AG04449 (cell line): ENCODE measurements around the gene C20orf144.

Experiments used
- CTCF ChIA-PET: fragments of 350-600 bp; formaldehyde crosslinking; extraction: SDS; loops from one replicate; lab custom pipeline; 2021; ENCODE audit warnings: antibody characterized with exemption; lab: Yijun Ruan, JAX
- POLR2A ChIA-PET: fragments of 400-600, 350-600 bp; formaldehyde crosslinking; extraction: SDS; loops from one replicate; lab custom pipeline; 2020; ENCODE audit warnings: antibody characterized with exemption, inconsistent platforms; lab: Yijun Ruan, JAX
- DNase-seq: peaks from one replicate; pipeline ENCODE4 v3.0.0-alpha.2; 2010; ENCODE audit warnings: low read depth, low spot score
- H3K4me3 ChIP-seq: 2 replicates; pipeline ENCODE4 v1.5.1; 2011; ENCODE audit warnings: low read depth, mild to moderate bottlenecking, control low read depth, low read length
- TF ChIP-seq, protein P1 (sequence below): IDR thresholded peaks from one replicate; pipeline ENCODE4 v1.5.1; 2011; ENCODE audit warnings: mild to moderate bottlenecking, moderate library complexity, low read length, control low read depth, inconsistent platforms; ENCODE audit not compliant: insufficient read depth; ENCODE audit errors: missing control alignments

Gene C20orf144

DNA sequence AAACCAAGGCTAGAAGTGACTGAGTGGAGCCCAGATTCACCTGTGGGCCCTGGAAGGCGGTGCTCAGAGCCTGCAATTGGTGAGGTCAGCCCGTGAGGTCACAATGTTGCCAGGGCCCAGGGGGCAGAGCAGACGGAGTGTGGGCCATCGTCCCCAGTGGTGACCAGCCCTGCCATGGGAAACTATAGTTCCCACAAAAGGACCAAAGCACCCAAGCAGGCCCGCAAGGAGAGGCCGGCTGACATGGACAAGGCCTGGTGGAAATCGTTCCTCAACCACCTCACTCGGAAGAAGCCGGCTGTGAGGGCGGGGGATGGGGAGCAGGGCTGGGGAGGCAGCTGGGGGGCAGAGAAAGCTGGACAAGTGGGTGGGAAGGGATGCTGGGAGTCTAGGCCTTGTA lies at the start of gene C20orf144:
C20orf144 (plus strand) TSS at position 156 of the 400 bp plus-strand sequence; CDS start at position 175, 19 bp downstream.
- TF ChIP-seq, protein P1, sequence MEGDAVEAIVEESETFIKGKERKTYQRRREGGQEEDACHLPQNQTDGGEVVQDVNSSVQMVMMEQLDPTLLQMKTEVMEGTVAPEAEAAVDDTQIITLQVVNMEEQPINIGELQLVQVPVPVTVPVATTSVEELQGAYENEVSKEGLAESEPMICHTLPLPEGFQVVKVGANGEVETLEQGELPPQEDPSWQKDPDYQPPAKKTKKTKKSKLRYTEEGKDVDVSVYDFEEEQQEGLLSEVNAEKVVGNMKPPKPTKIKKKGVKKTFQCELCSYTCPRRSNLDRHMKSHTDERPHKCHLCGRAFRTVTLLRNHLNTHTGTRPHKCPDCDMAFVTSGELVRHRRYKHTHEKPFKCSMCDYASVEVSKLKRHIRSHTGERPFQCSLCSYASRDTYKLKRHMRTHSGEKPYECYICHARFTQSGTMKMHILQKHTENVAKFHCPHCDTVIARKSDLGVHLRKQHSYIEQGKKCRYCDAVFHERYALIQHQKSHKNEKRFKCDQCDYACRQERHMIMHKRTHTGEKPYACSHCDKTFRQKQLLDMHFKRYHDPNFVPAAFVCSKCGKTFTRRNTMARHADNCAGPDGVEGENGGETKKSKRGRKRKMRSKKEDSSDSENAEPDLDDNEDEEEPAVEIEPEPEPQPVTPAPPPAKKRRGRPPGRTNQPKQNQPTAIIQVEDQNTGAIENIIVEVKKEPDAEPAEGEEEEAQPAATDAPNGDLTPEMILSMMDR: no peak
- DNase-seq: no peak
- ChIA-PET CTCF (interaction anchor here (1.7 to 8.7 kb wide), 2 partner anchors 11 to 205 kb away, joined by 12 to 99 read pairs; no protein-coding TSS in a partner anchor), POLR2A (interaction anchor here (1.4 to 1.8 kb wide), 2 partner anchors 9 to 13 kb away, joined by 4 to 5 read pairs; no protein-coding TSS in a partner anchor)
- peak within 1 kb of the TSS; percentile 72 for H3K4me3 ChIP-seq

DNA sequence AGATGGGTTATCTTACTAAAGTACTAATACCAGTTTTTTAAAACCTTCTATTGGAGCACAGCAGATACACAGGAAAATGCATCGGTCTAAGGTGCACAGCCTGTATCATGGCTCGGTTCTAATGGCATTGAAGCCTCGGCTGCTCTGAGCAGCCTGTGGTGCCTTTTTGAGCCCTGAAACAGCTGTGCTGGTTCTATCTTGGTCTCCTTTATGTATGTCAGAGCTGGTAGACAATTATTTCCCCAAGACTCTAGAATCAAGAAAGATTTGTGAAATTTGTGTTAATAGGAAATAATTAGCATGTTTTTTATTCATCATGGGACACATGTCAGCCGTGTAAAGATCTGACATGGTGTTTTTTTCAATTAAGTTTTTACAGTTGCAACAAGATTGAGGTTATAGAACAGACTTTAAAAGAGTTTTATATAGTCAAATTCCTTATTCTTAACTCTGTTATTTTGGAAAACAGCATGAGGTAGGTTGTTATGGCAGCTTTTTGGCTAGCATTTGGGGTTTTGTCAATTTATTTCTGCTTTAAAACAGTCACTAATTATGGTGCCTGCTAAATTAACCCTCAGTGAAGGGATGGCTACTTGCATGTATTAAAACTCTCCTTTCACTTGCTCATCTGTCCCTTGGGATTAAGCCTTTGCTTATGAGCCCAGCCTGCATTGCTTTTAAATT lies 40.3 kb upstream of the C20orf144 start:
- ChIA-PET POLR2A (no interaction called here), CTCF (interaction anchor here (0.7 to 1.7 kb wide), 4 partner anchors 10 to 164 kb away, joined by 3 to 5 read pairs (median 4); no protein-coding TSS in a partner anchor)
- no peak for DNase-seq
- no peak overlapping the region for H3K4me3 ChIP-seq
- TF ChIP-seq, protein P1: no peak

DNA sequence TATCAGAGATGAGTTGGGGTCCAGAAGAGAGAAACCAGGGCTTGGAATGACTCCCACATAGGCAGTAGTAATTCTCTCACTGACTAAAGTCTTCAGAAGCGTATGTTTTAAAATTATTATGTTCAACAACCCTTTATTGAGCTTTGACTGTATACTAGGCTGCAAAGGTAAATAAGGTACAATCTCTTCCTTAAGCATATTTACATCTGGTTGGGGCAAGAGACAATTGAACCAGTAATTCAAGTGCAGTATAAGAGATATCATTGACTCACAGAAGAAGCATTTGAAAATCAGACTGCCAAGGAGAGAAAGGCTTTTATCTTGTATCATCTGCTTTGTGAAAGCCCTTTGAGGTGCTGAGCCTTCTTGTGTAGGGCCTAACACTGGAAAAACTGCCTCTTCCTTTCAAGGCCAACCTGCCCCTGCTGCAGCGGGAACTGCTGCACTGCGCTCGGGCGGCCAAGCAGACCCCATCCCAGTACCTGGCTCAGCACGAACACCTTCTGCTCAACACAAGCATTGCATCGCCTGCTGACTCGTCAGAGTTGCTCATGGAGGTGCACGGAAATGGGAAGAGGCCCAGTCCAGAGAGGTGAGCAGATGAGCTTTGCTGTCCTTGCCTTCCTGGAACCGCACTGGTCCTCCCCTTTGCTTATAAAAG lies 39.3 kb upstream of the C20orf144 start:
- TF ChIP-seq, protein P1: no peak
- H3K4me3 ChIP-seq: no peak overlapping the region
- ChIA-PET POLR2A (interaction anchor here (0.5 kb wide), 1 partner anchor 60 kb away, joined by 3 read pairs; no protein-coding TSS in a partner anchor), CTCF (interaction anchor here (0.7 to 1.7 kb wide), 3 partner anchors 9 to 165 kb away, joined by 3 to 5 read pairs (median 5); no protein-coding TSS in a partner anchor)
- DNase-seq: no peak

DNA sequence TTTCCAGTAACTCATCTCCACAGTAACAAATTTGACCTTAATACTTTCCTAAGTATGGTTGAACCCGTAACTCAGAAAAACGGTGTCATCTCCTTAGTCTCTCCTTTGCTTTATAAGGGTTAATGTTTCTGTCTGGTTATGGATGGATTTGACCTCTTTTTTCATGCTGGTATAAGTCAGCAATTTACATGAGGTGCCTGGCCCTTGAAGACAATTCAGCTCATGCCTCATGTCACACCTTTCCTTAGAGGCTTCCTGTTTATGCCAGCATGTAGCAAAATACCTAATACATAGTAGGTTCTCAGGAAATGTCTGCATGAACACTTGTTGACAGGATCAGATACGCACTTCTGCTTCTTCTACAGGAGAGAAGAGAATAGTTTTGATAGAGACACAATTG lies 37.7 kb upstream of the C20orf144 start:
- TF ChIP-seq, protein P1: no peak
- no peak for DNase-seq
- ChIA-PET CTCF (no interaction called here), POLR2A (no interaction called here)
- H3K4me3 ChIP-seq: no peak overlapping the region

- ChIA-PET POLR2A (no interaction called here), CTCF (no interaction called here)
- H3K4me3 ChIP-seq: no peak overlapping the region
- TF ChIP-seq, protein P1: no peak
- DNase-seq: no peak
These were observed 35.9 kb upstream of the C20orf144 start for GRCh38 chr20:33626190-33626589.
